ENCODE data around the gene MT1E.
"Not testable (repeated sequence)": the region's sequence is repeated elsewhere in the genome, so short reads cannot be mapped to it uniquely, and the experiment has no call there.

MT1E gene

DNA sequence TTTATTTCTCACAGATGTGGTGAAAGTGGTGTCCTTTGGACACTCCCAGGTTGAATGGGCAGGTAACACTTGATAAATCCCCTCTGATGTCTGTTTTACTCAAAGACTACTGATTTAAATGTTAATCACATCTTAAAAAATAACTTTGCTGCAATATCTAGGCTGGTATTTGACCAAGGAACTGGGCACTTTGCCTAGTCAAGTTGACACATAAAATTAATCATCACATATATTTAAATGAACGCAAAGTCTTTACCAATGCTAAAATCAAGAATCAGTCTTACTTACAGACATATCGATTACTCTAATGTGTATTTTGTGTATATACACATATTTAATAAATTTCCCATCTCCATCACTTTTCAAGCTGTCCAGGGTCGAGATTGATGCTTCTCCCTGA lies 10.2 kb upstream of the MT1E start:
- H3K4me3 ChIP-seq (ENCODE audit: low read depth, low read length) = no peak overlapping the region
- no peak overlapping the region for H3K9ac ChIP-seq (ENCODE audit: low read depth, low read length)
- no peaks in the 10 kb centered on the region for H3K36me3 ChIP-seq (ENCODE audit: control insufficient read depth, insufficient read depth, low read length)
- H3K27ac ChIP-seq (ENCODE audit: low read depth, low read length) = no peak overlapping the region
- peaks cover 14% of the 10 kb centered on the region; the same call in 1 of the 2 replicates for H3K4me1 ChIP-seq (ENCODE audit: control insufficient read depth, insufficient read depth, low read length)
- no peaks in the 10 kb centered on the region for H3K9me3 ChIP-seq (ENCODE audit: control insufficient read depth, insufficient read depth, low read length)
- H3K27me3 ChIP-seq (ENCODE audit: control insufficient read depth, insufficient read depth, low read length) = peaks cover 94% of the 10 kb centered on the region

- no peak overlapping the region for H3K9ac ChIP-seq (ENCODE audit: low read depth, low read length)
- peak overlapping the region; percentile 58 for H3K4me3 ChIP-seq (ENCODE audit: low read depth, low read length)
- H3K4me1 ChIP-seq (ENCODE audit: control insufficient read depth, insufficient read depth, low read length) = peaks cover 19% of the 10 kb centered on the region
- H3K27me3 ChIP-seq (ENCODE audit: control insufficient read depth, insufficient read depth, low read length) = peaks cover 94% of the 10 kb centered on the region
- H3K36me3 ChIP-seq (ENCODE audit: control insufficient read depth, insufficient read depth, low read length) = no peaks in the 10 kb centered on the region
- H3K9me3 ChIP-seq (ENCODE audit: control insufficient read depth, insufficient read depth, low read length) = no peaks in the 10 kb centered on the region
- H3K27ac ChIP-seq (ENCODE audit: low read depth, low read length) = no peak overlapping the region
These were observed 8.9 kb upstream of the MT1E start for GRCh38 chr16:56616608-56617211.

- Histone ChIP-seq H3K27me3 (ENCODE audit: control insufficient read depth, insufficient read depth, low read length) (peaks cover 93% of the 10 kb centered on the region), H3K36me3 (ENCODE audit: control insufficient read depth, insufficient read depth, low read length) (no peaks in the 10 kb centered on the region), H3K4me1 (ENCODE audit: control insufficient read depth, insufficient read depth, low read length) (peaks cover 27% of the 10 kb centered on the region), H3K9ac (ENCODE audit: low read depth, low read length) (no peak overlapping the region), H3K9me3 (ENCODE audit: control insufficient read depth, insufficient read depth, low read length) (no peaks in the 10 kb centered on the region), H3K27ac (ENCODE audit: low read depth, low read length) (no peak overlapping the region), H3K4me3 (ENCODE audit: low read depth, low read length) (peak overlapping the region; percentile 58)
These were observed 8.1 kb upstream of the MT1E start for GRCh38 chr16:56617212-56618085.

DNA sequence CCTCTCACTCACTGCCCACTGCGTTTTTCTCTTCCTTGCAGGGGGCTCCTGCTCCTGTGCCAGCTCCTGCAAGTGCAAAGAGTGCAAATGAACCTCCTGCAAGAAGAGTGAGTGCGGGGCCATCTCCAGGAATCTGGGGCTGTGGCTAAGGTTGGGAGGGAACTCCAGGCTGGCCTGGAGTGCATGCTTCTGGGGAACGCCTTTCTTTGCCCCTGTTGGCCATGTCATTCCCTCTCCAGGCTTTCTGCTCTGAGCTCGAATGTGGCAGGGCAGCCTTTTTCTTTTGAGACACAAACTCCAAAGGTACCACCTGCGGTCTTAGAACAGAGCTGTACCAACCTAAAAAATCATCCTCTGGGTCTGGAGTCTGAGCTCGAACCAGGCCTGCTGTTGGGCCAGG lies 7.4 kb upstream of the MT1E start:
- Histone ChIP-seq H3K9ac (ENCODE audit: low read depth, low read length) (no peak overlapping the region), H3K4me1 (ENCODE audit: control insufficient read depth, insufficient read depth, low read length) (peaks cover 27% of the 10 kb centered on the region), H3K4me3 (ENCODE audit: low read depth, low read length) (no peak overlapping the region), H3K36me3 (ENCODE audit: control insufficient read depth, insufficient read depth, low read length) (no peaks in the 10 kb centered on the region), H3K27ac (ENCODE audit: low read depth, low read length) (no peak overlapping the region), H3K9me3 (ENCODE audit: control insufficient read depth, insufficient read depth, low read length) (no peaks in the 10 kb centered on the region), H3K27me3 (ENCODE audit: control insufficient read depth, insufficient read depth, low read length) (peaks cover 96% of the 10 kb centered on the region)

DNA sequence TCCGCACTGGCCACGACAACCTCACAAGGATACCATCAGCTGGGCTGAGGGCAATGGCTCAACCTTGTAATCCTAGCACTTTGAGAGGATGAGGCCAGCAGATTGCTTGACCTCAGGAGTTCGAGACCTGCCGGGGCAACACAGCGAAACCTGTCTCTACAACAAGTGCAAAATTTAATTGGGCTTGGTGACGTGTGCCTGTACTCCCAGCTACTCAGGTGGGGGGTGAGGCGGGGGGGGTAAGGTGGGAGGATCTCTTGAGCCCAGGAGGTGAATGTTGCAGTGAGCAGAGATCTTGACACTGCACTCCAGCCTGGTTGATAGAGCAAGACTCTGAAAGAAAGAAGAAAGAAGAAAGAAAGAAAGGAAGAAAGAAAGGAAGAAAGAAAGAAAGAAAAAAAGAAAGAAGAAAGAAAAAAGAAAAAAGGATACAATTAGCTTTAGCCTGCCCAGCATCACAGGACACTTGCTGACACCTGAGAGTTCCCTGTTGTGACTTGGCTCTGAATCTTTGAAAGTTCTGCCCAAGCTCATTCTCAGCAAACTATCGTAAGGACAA lies 5.2 kb upstream of the MT1E start:
- H3K27me3 ChIP-seq (ENCODE audit: control insufficient read depth, insufficient read depth, low read length) = peaks cover 95% of the 10 kb centered on the region
- no peak overlapping the region for H3K4me3 ChIP-seq (ENCODE audit: low read depth, low read length)
- H3K36me3 ChIP-seq (ENCODE audit: control insufficient read depth, insufficient read depth, low read length) = no peaks in the 10 kb centered on the region
- H3K4me1 ChIP-seq (ENCODE audit: control insufficient read depth, insufficient read depth, low read length) = peaks cover 27% of the 10 kb centered on the region
- no peak overlapping the region for H3K27ac ChIP-seq (ENCODE audit: low read depth, low read length)
- H3K9me3 ChIP-seq (ENCODE audit: control insufficient read depth, insufficient read depth, low read length) = no peaks in the 10 kb centered on the region
- no peak overlapping the region for H3K9ac ChIP-seq (ENCODE audit: low read depth, low read length)

- peaks cover 31% of the 10 kb centered on the region for H3K4me1 ChIP-seq (ENCODE audit: control insufficient read depth, insufficient read depth, low read length)
- H3K9me3 ChIP-seq (ENCODE audit: control insufficient read depth, insufficient read depth, low read length); H3K4me3 ChIP-seq (ENCODE audit: low read depth, low read length); H3K36me3 ChIP-seq (ENCODE audit: control insufficient read depth, insufficient read depth, low read length); H3K9ac ChIP-seq (ENCODE audit: low read depth, low read length); H3K27ac ChIP-seq (ENCODE audit: low read depth, low read length): not testable (repeated sequence)
- H3K27me3 ChIP-seq (ENCODE audit: control insufficient read depth, insufficient read depth, low read length) = peaks cover 95% of the 10 kb centered on the region
These were observed 3.7 kb upstream of the MT1E start for GRCh38 chr16:56621665-56622445.

DNA sequence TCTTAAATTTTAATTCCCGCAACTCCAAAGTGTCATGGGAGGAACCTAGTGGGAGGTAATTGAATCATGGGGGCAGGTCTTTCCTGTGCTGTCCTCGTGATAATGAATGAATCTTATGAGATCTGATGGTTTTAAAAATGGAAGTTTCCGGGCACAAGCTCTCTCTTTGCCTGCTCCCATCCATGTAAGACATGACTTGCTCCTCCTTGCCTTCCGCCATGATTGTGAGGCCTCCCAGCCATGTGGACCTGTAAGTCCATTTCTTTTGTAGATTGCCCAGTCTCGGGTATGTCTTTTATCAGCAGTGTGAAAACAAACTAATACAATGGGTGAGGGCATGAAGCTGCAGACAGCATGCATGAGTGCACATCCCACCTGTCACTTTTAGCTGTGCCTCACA lies 2.4 kb upstream of the MT1E start:
- not testable (repeated sequence) for H3K36me3 ChIP-seq (ENCODE audit: control insufficient read depth, insufficient read depth, low read length); H3K9me3 ChIP-seq (ENCODE audit: control insufficient read depth, insufficient read depth, low read length); H3K4me3 ChIP-seq (ENCODE audit: low read depth, low read length); H3K9ac ChIP-seq (ENCODE audit: low read depth, low read length); H3K27ac ChIP-seq (ENCODE audit: low read depth, low read length)
- Histone ChIP-seq H3K27me3 (ENCODE audit: control insufficient read depth, insufficient read depth, low read length) (peaks cover 93% of the 10 kb centered on the region), H3K4me1 (ENCODE audit: control insufficient read depth, insufficient read depth, low read length) (peaks cover 25% of the 10 kb centered on the region)

DNA sequence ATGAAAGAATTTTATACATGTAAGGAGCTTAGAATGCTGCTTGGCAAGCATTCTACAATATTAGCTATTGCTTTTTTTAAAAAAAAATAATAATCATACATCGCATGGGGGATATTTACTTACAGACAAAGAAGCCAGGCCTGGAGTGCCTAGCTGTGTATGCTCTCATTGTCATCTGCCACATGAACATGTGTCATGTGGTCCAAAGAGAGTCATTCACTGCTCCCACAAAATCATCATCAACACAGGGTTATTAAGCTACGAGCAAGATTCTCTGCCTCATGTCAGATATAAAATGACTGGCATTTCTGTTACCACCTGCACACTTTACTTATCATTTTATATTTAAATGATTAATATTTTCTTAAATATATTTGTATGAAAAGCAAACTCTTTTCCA lies 1.9 kb upstream of the MT1E start:
- Histone ChIP-seq H3K4me1 (ENCODE audit: control insufficient read depth, insufficient read depth, low read length) (peaks cover 23% of the 10 kb centered on the region), H3K4me3 (ENCODE audit: low read depth, low read length) (no peak overlapping the region), H3K9me3 (ENCODE audit: control insufficient read depth, insufficient read depth, low read length) (no peaks in the 10 kb centered on the region), H3K9ac (ENCODE audit: low read depth, low read length) (no peak overlapping the region), H3K36me3 (ENCODE audit: control insufficient read depth, insufficient read depth, low read length) (no peaks in the 10 kb centered on the region), H3K27ac (ENCODE audit: low read depth, low read length) (no peak overlapping the region), H3K27me3 (ENCODE audit: control insufficient read depth, insufficient read depth, low read length) (peaks cover 93% of the 10 kb centered on the region)

- H3K4me3 ChIP-seq (ENCODE audit: low read depth, low read length) = peak overlapping the region; percentile 57
- H3K27me3 ChIP-seq (ENCODE audit: control insufficient read depth, insufficient read depth, low read length) = peaks cover 93% of the 10 kb centered on the region
- no peak overlapping the region for H3K9ac ChIP-seq (ENCODE audit: low read depth, low read length)
- no peak overlapping the region for H3K27ac ChIP-seq (ENCODE audit: low read depth, low read length)
- H3K4me1 ChIP-seq (ENCODE audit: control insufficient read depth, insufficient read depth, low read length) = peaks cover 22% of the 10 kb centered on the region
- H3K36me3 ChIP-seq (ENCODE audit: control insufficient read depth, insufficient read depth, low read length) = no peaks in the 10 kb centered on the region
- H3K9me3 ChIP-seq (ENCODE audit: control insufficient read depth, insufficient read depth, low read length) = no peaks in the 10 kb centered on the region
These were observed 518 bp downstream of the MT1E start for GRCh38 chr16:56625943-56626654.

DNA sequence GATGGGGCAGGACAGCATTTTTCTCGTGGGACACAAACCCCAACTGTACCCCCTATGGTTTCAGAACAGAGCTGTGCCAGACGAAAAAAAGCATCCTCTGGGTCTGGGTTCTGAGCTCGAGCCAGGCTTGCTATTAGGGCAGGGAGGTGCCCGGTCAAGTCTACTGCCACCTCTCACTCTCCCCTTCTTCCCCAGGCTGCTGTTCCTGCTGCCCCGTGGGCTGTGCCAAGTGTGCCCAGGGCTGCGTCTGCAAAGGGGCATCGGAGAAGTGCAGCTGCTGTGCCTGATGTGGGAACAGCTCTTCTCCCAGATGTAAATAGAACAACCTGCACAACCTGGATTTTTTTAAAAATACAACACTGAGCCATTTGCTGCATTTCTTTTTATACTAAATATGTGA lies 1.1 kb downstream of the MT1E start:
- Histone ChIP-seq H3K27ac (ENCODE audit: low read depth, low read length) (no peak overlapping the region), H3K9ac (ENCODE audit: low read depth, low read length) (no peak overlapping the region), H3K9me3 (ENCODE audit: control insufficient read depth, insufficient read depth, low read length) (no peaks in the 10 kb centered on the region), H3K4me1 (ENCODE audit: control insufficient read depth, insufficient read depth, low read length) (peaks cover 17% of the 10 kb centered on the region), H3K27me3 (ENCODE audit: control insufficient read depth, insufficient read depth, low read length) (peaks cover 93% of the 10 kb centered on the region), H3K4me3 (ENCODE audit: low read depth, low read length) (no peak overlapping the region), H3K36me3 (ENCODE audit: control insufficient read depth, insufficient read depth, low read length) (no peaks in the 10 kb centered on the region)
